K562 (cell line): ENCODE measurements around the gene HLA-DRB1. TPM values are rescaled to one million over a fixed set of nuclear protein-coding genes. Genes with fewer than 3 reads are reported as not detected.
A peak's percentile ranks its signal among the peaks of the same experiment; 100 is the strongest.

Source experiments
- ATAC-seq: fragments of 200-7000 bp; cut with Tn5 transposase; 3 replicates; pipeline ENCODE4 v1.9.1; 2020; ENCODE audit warnings: moderate library complexity
- BruUV-seq: library from RNA; stranded (reverse); fragments of 400-500 nt; replicated peaks from 2 replicates; lab custom pipeline; 2021; lab: Mats Ljungman, UMichigan
- CTCF ChIA-PET: fragments of 300-600 bp; formaldehyde crosslinking; extraction: SDS; loops from one replicate; lab custom pipeline; 2021; ENCODE audit warnings: low intra/inter-chr PET ratio; lab: Yijun Ruan, JAX
- POLR2A ChIA-PET: fragments of 300-600, 350-650 bp; sonication (Branson Sonifier 250); formaldehyde crosslinking; extraction: SDS; loops from one replicate; lab custom pipeline; 2021; ENCODE audit warnings: antibody characterized with exemption, inconsistent platforms; lab: Yijun Ruan, JAX
- DNase-seq, 4 experiments: peaks; one replicate each; pipeline versions ENCODE4 v3.0.0 to v3.0.0-alpha.2; 2011 to 2018; ENCODE audit warnings: low spot score in 3 of 4, mixed read lengths in 3 of 4; ENCODE audit errors: extremely low read depth in 1 of 4
- FAIRE-seq: peaks from 2 replicates; lab custom pipeline; 2011; peaks lifted over from hg19 to GRCh38; lab: Jason Lieb, UNC
- H2AFZ ChIP-seq: 2 replicates; pipeline ENCODE4 v1.6.0; 2011; ENCODE audit warnings: low read depth, low read length, control low read depth, inconsistent platforms
- H3K27ac ChIP-seq: fragments of 200-600 bp; 3 replicates; pipeline ENCODE4 v1.8.0; 2011; ENCODE audit warnings: low read depth, mild to moderate bottlenecking, control low read depth, inconsistent platforms, low read length, moderate library complexity, mixed read lengths; ENCODE audit errors: extremely low read depth
- H3K27me3 ChIP-seq, 2 experiments: fragments of 300-600 bp in 1 of 2; 2 replicates in 1 of 2; 3 replicates in 1 of 2; pipeline versions ENCODE4 v1.6.0 to v1.8.0; 2011; ENCODE audit warnings: inconsistent platforms in 2 of 2, low read length in 2 of 2, mild to moderate bottlenecking in 1 of 2, mixed read lengths in 1 of 2, moderate library complexity in 1 of 2; ENCODE audit not compliant: control insufficient read depth in 2 of 2, insufficient read depth in 2 of 2
- H3K36me3 ChIP-seq: fragments of 300-600 bp; 3 replicates; pipeline ENCODE4 v1.8.0; 2011; ENCODE audit warnings: mild to moderate bottlenecking, low read length, inconsistent platforms; ENCODE audit not compliant: control insufficient read depth, insufficient read depth
- H3K4me1 ChIP-seq, 2 experiments: fragments of 200-600 bp in 1 of 2; replicated peaks in 1 of 2; 2 replicates in 1 of 2; 3 replicates in 1 of 2; pipeline versions ENCODE4 v1.5.1 to v1.8.0; 2011; ENCODE audit warnings: inconsistent platforms in 2 of 2, low read length in 2 of 2, mild to moderate bottlenecking in 1 of 2, mixed read lengths in 1 of 2, moderate library complexity in 1 of 2; ENCODE audit not compliant: control insufficient read depth in 2 of 2, insufficient read depth in 2 of 2
- H3K4me2 ChIP-seq: 2 replicates; pipeline ENCODE4 v1.6.1; 2011; ENCODE audit warnings: low read length, control low read depth, inconsistent platforms, mixed read lengths; ENCODE audit not compliant: insufficient read depth
- H3K4me3 ChIP-seq: fragments of 200-600 bp; sonication (generic), shearing (Covaris generic); 2 replicates; pipeline ENCODE4 v1.5.1; 2016; ENCODE audit warnings: control low read depth, inconsistent platforms
- H3K79me2 ChIP-seq: fragments of 200-600 bp; 3 replicates; pipeline ENCODE4 v1.8.0; 2011; ENCODE audit warnings: low read length, inconsistent platforms; ENCODE audit not compliant: control insufficient read depth, insufficient read depth
- H3K9ac ChIP-seq, 2 experiments: 2 replicates each; pipeline versions ENCODE4 v1.6.0 to v1.6.1; 2011; ENCODE audit warnings: low read depth in 2 of 2, low read length in 2 of 2, control low read depth in 1 of 2, inconsistent platforms in 1 of 2, mild to moderate bottlenecking in 1 of 2, mixed read lengths in 1 of 2; ENCODE audit not compliant: insufficient read depth in 1 of 2
- H3K9me1 ChIP-seq: one replicate; pipeline ENCODE4 v1.6.0; 2011; ENCODE audit warnings: inconsistent platforms, mild to moderate bottlenecking, low read length, moderate library complexity; ENCODE audit not compliant: control insufficient read depth, insufficient read depth
- H3K9me3 ChIP-seq: replicated peaks from 2 replicates; pipeline ENCODE4 v1.5.1; 2011; ENCODE audit warnings: low read depth, low read length, inconsistent platforms; ENCODE audit not compliant: control insufficient read depth, insufficient read depth
- H4K20me1 ChIP-seq: replicated peaks from 2 replicates; pipeline ENCODE4 v1.6.1; 2011; ENCODE audit warnings: low read length, inconsistent platforms, mixed read lengths; ENCODE audit not compliant: control insufficient read depth, insufficient read depth
- KAT8 ChIP-seq: fragments of 450-650 bp; IDR thresholded peaks from 2 replicates; pipeline ENCODE4 v1.6.1; 2016; ENCODE audit warnings: low read depth, mild to moderate bottlenecking
- NFYB ChIP-seq: IDR thresholded peaks from 2 replicates; pipeline ENCODE4 v1.6.1; 2011; ENCODE audit warnings: mild to moderate bottlenecking, moderate library complexity; ENCODE audit not compliant: insufficient read length; ENCODE audit errors: extremely low read depth
- POLR3A ChIP-seq: IDR thresholded peaks from 2 replicates; pipeline ENCODE4 v1.6.1; 2011; ENCODE audit warnings: borderline replicate concordance, mild to moderate bottlenecking, moderate library complexity; ENCODE audit not compliant: insufficient read length, insufficient read depth; ENCODE audit errors: extremely low read depth
- RFX5 ChIP-seq: IDR thresholded peaks from 2 replicates; pipeline ENCODE4 v1.6.1; 2011; ENCODE audit warnings: low read depth, mild to moderate bottlenecking, improper control_type of control experiment, low read length
- ZNF282 ChIP-seq: sonication (generic); formaldehyde crosslinking; IDR thresholded peaks from 2 replicates; pipeline ENCODE4 v1.8.1; 2023; ENCODE audit warnings: missing genetic modification reagents
- WGBS: fragments of 100-300 bp; shearing (Covaris generic); methylation state at CpG from one replicate; pipeline ENCODE4 v1.1.6; 2016; ENCODE audit warnings: low coverage, mixed read lengths; ENCODE audit not compliant: insufficient coverage; ENCODE audit errors: missing lambda C conversion rate; 5-methylcytosine and 5-hydroxymethylcytosine counted together
- in situ Hi-C: fragments of 300-500 bp; cut with MboI; formaldehyde crosslinking; loops from 4 replicates; pipeline ENCODE4 v1.15.0; 2018; ENCODE audit warnings: inconsistent platforms, mixed read lengths
- intact Hi-C: fragments of 100-400 bp; cut with micrococcal nuclease; formaldehyde crosslinking; loops from 2 replicates; pipeline ENCODE4 v1.14.2; 2022
- polyA plus RNA-seq, 8 experiments: library from polyadenylated mRNA; depleted of rRNA in 4 of 8; stranded (reverse) in 5 of 8; unstranded in 3 of 8; fragments of >200 nt; fragmentation: Nextera tagmentation in 2 of 8; fragmentation: Illumina TruSeq in 1 of 8; extraction: Ambion mirVana in 2 of 8; extraction: Trizol in 1 of 8; gene quantifications; 2 replicates each; pipeline versions ENCODE4 v1.2.1 to v1.2.3, GENCODE V29; 2011 to 2014; ENCODE audit warnings: inconsistent platforms in 1 of 8, missing spikeins in 1 of 8
- total RNA-seq, 7 experiments: library from RNA; depleted of rRNA in 6 of 7; stranded (reverse); fragments of >200 nt in 6 of 7; fragmentation: Illumina TruSeq in 2 of 7; extraction: Trizol in 2 of 7; gene quantifications; 2 replicates each; pipeline versions ENCODE4 v1.2.1 to v1.2.3, GENCODE V29; 2011 to 2021; ENCODE audit warnings: low replicate concordance in 1 of 7

Gene HLA-DRB1
- total and polyA plus RNA-seq, 9 of the 15 experiments (the other 6 are each of a cell fraction or from before 2014, with no cell fraction given): 0.06 to 0.78 (median 0.06) TPM; not detected in 6

GRCh38 chr6:32627831-32628230, 38.2 kb upstream of the HLA-DRB1 start:
- ATAC-seq (no peak), FAIRE-seq (no peak), DNase-seq (no peak)
- no peaks in the 10 kb centered on the region for H4K20me1 ChIP-seq
- no peak overlapping the region for H3K4me2 ChIP-seq
- in situ Hi-C loops (no loop called here), intact Hi-C loops (no loop called here)
- H3K4me3 ChIP-seq: no peak overlapping the region
- H3K4me1 ChIP-seq: no peaks in the 10 kb centered on the region
- H3K9me1 ChIP-seq: no peaks in the 10 kb centered on the region
- H3K9me3 ChIP-seq: no peaks in the 10 kb centered on the region
- BruUV-seq: no TSS peak
- TF ChIP-seq POLR3A: no peak
- TF ChIP-seq ZNF282 (CRISPR knock-in tag): no peak
- TF ChIP-seq RFX5: peak; percentile 92
- TF ChIP-seq NFYB: peak; percentile 45
- no peak overlapping the region for H3K27ac ChIP-seq
- WGBS: 0% methylated on average over 3 of the region's 3 CpGs
- POLR2A ChIA-PET: interaction anchor here (0.6 kb wide), 1 partner anchor 226 kb away, joined by 5 read pairs; the partner anchor contains the start of gene TAP1
- CTCF ChIA-PET: no interaction called here
- H2AFZ ChIP-seq: no peak overlapping the region
- H3K36me3 ChIP-seq: no peaks in the 10 kb centered on the region
- no peaks in the 10 kb centered on the region for H3K79me2 ChIP-seq
- H3K9ac ChIP-seq: no peak overlapping the region
- no peaks in the 10 kb centered on the region for H3K27me3 ChIP-seq

GRCh38 chr6:32627249-32627648, 37.6 kb upstream of the HLA-DRB1 start:
- Histone ChIP-seq H3K27me3 (no peaks in the 10 kb centered on the region), H3K79me2 (no peaks in the 10 kb centered on the region), H3K4me3 (no peak overlapping the region), H3K4me1 (no peaks in the 10 kb centered on the region), H4K20me1 (no peaks in the 10 kb centered on the region), H3K9ac (no peak overlapping the region), H3K4me2 (no peak overlapping the region), H3K27ac (no peak overlapping the region), H3K9me1 (no peaks in the 10 kb centered on the region), H2AFZ (no peak overlapping the region), H3K9me3 (no peaks in the 10 kb centered on the region), H3K36me3 (no peaks in the 10 kb centered on the region)
- FAIRE-seq: no peak
- WGBS: 0% methylated on average over 1 of the region's 3 CpGs
- in situ Hi-C loops: no loop called here
- DNase-seq: no peak
- TF ChIP-seq KAT8: no peak
- POLR2A ChIA-PET: no interaction called here
- no peak for ATAC-seq
- BruUV-seq: no TSS peak
- intact Hi-C loops: no loop called here
- CTCF ChIA-PET: no interaction called here
